GM21367 (cell line): ENCODE measurements around the gene GNAT1.

Experiments used
- ATAC-seq: cut with Tn5 transposase; IDR thresholded peaks from one replicate; pipeline ENCODE4 v1.9.1; 2021; ENCODE audit not compliant: unreplicated experiment

Gene GNAT1

GRCh38 chr3:50174947-50175524, 16.4 kb upstream of the GNAT1 start:
- no peak for ATAC-seq

- ATAC-seq: no peak
Measured at GRCh38 chr3:50177346-50177745, 14.1 kb upstream of the GNAT1 start.

GRCh38 chr3:50179710-50180109, 11.7 kb upstream of the GNAT1 start:
- ATAC-seq: no peak

GRCh38 chr3:50181985-50182384, 9.4 kb upstream of the GNAT1 start:
- no peak for ATAC-seq

- no peak for ATAC-seq
Measured at GRCh38 chr3:50182533-50183099, 8.8 kb upstream of the GNAT1 start.

GRCh38 chr3:50183755-50184154, 7.7 kb upstream of the GNAT1 start:
- no peak for ATAC-seq

GRCh38 chr3:50184242-50184978, 7.0 kb upstream of the GNAT1 start:
- ATAC-seq: no peak

- no peak for ATAC-seq
Measured at GRCh38 chr3:50185230-50185629, 6.2 kb upstream of the GNAT1 start.

- ATAC-seq: no peak
Measured at GRCh38 chr3:50186096-50186495, 5.3 kb upstream of the GNAT1 start.

- ATAC-seq: no peak
Measured at GRCh38 chr3:50187750-50188149, 3.7 kb upstream of the GNAT1 start.

GRCh38 chr3:50189274-50189673, 2.1 kb upstream of the GNAT1 start:
- ATAC-seq: no peak

- ATAC-seq: no peak
Measured at GRCh38 chr3:50189989-50190388, 1.4 kb upstream of the GNAT1 start.

- no peak for ATAC-seq
Measured at GRCh38 chr3:50192124-50192523, 714 bp downstream of the GNAT1 start.

GRCh38 chr3:50192689-50193141, 1.3 kb downstream of the GNAT1 start:
- ATAC-seq: no peak

- ATAC-seq: no peak
Measured at GRCh38 chr3:50193286-50193685, 1.9 kb downstream of the GNAT1 start.

- no peak for ATAC-seq
Measured at GRCh38 chr3:50193746-50194127, 2.3 kb downstream of the GNAT1 start.

- no peak for ATAC-seq
Measured at GRCh38 chr3:50194128-50194902, 2.9 kb downstream of the GNAT1 start.

- ATAC-seq: no peak
Measured at GRCh38 chr3:50194903-50195500, 3.6 kb downstream of the GNAT1 start.

GRCh38 chr3:50195501-50196252, 4.3 kb downstream of the GNAT1 start:
- no peak for ATAC-seq

GRCh38 chr3:50196253-50196801, 4.9 kb downstream of the GNAT1 start:
- no peak for ATAC-seq
